GM19324 (cell line): ENCODE data around the gene CREB5.

Experiments used
- ATAC-seq: cut with Tn5 transposase; IDR thresholded peaks from one replicate; pipeline ENCODE4 v1.9.1; 2021; ENCODE audit warnings: mild to moderate bottlenecking, moderate library complexity; ENCODE audit not compliant: unreplicated experiment, low FRiP score

Gene CREB5

DNA sequence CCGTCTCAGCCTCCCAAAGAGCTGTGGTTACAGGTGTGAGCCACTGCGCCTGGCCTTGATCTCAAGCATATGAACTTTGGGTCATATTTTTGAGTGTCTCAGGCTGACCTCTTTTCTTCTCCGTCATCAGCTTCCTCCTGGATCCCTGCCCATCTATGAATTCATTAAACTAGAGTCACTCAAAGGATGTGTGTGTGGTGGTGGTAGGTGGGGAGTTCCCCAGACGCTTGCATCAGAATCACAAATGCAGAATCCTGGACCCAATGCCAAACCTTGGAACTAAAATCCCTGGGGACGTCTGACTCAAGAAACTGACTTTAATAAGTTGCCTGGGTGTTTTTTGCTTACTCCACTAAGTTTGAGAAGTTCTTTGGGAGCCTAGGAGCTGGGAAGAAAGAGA is 6.7 kb upstream of the CREB5 start:
- ATAC-seq: no peak

DNA sequence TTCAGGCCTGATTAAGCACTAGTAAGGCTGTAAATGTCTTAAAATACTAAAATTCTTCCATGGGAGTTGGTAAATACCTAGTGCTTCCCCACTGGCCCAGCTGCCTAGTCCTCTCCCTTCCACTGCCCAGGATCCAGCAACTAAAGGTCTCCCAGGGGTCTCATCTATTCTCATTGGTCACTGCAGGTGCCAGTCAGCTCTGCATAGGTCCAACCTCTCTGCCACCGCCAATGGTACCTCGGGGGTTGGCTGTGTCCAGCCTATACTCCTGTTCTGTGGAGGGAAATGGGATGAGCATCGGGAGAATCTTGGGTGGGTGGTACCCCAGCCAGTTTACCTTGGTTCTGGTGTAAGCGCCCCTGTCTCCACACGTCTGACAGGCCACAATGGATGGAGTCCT is 6.1 kb upstream of the CREB5 start:
- no peak for ATAC-seq

- no peak for ATAC-seq
These were observed 4.7 kb upstream of the CREB5 start for GRCh38 chr7:28407651-28408050.

- ATAC-seq: no peak
These were observed 4.0 kb upstream of the CREB5 start for GRCh38 chr7:28408105-28408959.

DNA sequence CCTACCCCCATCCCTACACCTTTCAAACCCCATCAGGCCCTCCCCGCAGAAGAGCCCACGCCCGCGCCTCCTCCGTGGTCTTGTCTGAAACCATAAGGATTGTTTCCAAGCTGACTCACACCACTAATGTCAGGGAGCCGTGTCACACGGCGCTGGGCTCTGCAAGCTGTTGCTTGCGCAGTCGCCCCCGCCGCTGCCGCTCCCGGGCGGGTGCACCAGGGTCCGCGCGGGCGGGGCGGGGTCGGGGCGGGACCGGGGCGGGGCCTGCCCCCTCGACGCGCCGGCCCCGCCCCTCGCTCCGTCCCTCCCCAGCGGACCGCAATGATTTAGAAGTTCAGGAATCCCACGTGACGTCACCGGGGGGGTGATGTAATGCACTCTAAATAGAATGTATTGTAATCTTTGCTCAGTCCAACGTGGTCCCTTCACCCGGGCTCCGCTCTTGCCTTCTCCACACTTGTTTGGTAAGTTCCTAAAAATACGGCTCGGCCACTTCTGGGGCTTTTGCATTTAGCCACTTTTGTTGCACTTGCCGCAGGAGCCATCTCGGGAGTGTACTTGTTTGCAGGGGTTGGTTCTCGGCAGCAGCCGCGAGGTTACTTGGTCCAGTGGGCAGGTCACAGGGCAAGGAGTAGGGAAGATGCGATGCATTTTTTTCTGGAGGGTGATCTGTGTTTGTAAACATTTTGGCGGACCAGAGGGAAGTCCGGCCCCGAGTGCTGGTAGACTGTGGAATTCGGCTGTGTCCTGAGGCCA is 3.2 kb upstream of the CREB5 start:
- ATAC-seq: no peak

- ATAC-seq: no peak
These were observed 2.3 kb upstream of the CREB5 start for GRCh38 chr7:28409716-28410627.

GRCh38 chr7:28410628-28411531 is 1.4 kb upstream of the CREB5 start:
- ATAC-seq: no peak

- ATAC-seq: no peak
These were observed 693 bp downstream of the CREB5 start for GRCh38 chr7:28413011-28413410.

DNA sequence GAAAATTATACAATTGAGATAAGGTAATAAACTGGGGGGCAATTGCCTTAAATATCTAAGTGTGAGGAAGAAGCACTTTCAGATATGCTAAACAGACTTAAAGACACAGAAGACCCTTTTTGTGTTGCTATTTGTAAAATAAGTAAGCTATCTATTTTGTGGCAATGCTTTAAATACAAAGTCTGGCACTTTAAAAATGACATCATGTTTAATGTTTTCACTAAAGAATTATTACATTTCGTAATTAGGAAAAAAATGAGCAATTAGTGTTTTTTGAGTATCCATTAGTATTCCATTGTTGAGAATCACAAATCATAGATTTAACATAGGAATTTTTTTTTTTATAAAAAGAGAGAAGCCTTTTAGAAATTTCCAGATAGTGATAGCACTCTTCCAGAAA is 2.1 kb downstream of the CREB5 start:
- no peak for ATAC-seq

GRCh38 chr7:28417321-28417940 is 5.1 kb downstream of the CREB5 start:
- no peak for ATAC-seq

DNA sequence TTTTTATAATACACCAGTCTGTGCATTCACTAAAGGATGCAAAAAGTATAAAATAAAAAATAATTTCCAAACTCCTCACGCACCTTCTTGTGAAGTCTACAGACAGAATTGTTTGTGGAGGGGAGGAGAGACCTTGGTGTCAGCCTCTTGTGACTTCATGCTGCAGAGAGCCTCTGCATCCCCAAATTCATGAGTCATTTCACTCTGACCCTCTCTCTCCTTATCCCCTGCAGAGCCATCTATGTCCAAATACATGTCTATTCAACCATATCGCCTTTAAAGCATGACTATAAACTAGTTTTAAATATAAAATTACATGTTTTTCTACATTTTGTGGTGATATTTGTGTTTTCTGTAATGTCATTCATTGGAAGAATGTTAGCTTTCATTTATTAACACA is 6.0 kb downstream of the CREB5 start:
- no peak for ATAC-seq

DNA sequence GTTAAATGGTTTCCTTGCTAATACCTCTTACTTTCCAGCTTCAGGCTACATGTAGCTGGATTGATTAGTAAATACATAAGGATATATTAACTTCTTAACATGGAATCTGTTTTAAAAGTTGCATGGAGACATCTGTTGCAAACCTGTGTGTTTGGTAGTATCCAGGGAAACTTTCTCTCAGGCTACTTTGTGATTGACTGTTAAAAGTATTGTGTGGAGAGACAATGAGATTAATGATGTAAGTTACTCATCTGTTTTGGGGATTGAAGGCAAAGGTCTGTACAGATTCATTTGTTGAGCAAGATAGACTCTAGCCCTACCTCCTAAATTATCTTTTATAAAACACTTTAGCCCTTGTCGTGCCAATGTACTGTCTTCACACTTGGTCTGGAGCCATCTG is 6.6 kb downstream of the CREB5 start:
- no peak for ATAC-seq

DNA sequence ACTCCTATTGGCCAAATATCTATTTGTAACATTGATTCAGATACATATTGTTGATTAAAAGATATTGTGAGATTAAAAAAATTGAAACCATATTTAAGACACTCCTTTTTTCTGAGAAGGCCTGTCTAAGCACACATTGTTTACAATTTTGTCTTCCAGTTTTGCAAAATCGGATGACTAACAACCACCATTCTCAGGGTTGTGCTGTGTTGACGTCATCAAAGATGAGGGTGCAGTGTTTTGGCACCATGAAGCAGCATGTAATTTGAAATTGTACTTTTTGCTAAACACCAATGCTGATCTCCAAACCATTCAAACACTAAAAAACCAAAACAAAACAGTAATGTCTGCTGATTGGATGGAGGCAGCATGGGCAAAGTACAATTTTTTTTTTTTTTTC is 7.4 kb downstream of the CREB5 start:
- no peak for ATAC-seq

GRCh38 chr7:28423112-28423511 is 10.8 kb downstream of the CREB5 start:
- ATAC-seq: no peak

DNA sequence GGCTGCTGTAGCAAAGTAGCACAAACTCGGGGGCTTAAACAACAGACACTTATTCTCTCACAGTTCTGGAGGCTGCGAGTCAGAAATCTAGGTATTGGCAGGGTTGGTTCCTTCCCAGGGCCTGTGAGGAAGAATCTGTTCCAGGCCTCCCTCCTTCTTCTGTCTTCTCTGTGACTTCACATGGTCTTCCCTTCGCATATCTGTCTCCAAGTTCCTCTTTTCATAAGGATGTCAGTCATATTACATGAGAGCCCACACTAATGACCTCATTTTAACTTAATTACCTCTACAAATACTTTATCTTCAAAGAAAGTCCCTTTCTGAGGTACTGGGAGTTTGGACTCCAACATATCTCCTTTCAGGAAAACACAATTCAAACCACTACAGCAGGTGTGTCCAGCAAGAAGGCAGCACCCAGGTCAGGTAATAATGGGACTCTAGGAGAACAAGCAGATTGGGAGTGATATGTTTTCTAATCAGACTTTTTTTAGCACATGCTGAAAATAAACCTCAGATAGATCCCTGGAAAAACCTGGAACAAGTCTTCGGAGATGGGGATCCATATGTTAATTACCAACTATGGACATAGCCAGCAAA is 11.7 kb downstream of the CREB5 start:
- no peak for ATAC-seq

- no peak for ATAC-seq
These were observed 13.2 kb downstream of the CREB5 start for GRCh38 chr7:28425496-28425895.

- ATAC-seq: no peak
These were observed 14.9 kb downstream of the CREB5 start for GRCh38 chr7:28427236-28427635.

- no peak for ATAC-seq
These were observed 18.3 kb downstream of the CREB5 start for GRCh38 chr7:28430616-28431015.

GRCh38 chr7:28432105-28432504 is 19.8 kb downstream of the CREB5 start:
- no peak for ATAC-seq
